Natural killer cell treated with Interleukin-12 subunit alpha and Interleukin-12 subunit beta and Interleukin-15 and Interleukin-18, amount 100 ng/mL, for 72 hours (primary cell): ENCODE data around the gene PGM5. TPM values are rescaled to one million over a fixed set of nuclear protein-coding genes. Genes with fewer than 3 reads are reported as not detected.

Source experiments
- ATAC-seq, 2 donors: fragments of 150-1000 bp; cut with Tn5 transposase in 1 of 2; sonication (Bioruptor Pico), chemical (Tn5 transposase) in 1 of 2; 2 replicates each; pipeline ENCODE4 v1.10.0; 2021
- DNase-seq: peaks from one replicate; pipeline ENCODE4 v3.0.0; 2022; ENCODE audit warnings: low spot score
- H3K27ac Mint-ChIP-seq, 2 donors: 1 replicate in 1 of 2; 2 replicates in 1 of 2; pipeline ENCODE4 v1.8.0; 2022; ENCODE audit warnings: mixed read lengths in 2 of 2, mild to moderate bottlenecking in 1 of 2, moderate library complexity in 1 of 2
- H3K27me3 Mint-ChIP-seq, 2 donors: 1 replicate in 1 of 2; 2 replicates in 1 of 2; pipeline ENCODE4 v1.8.0; 2022; ENCODE audit warnings: mixed read lengths in 2 of 2
- H3K36me3 Mint-ChIP-seq: one replicate; pipeline ENCODE4 v1.8.0; 2022; ENCODE audit warnings: mixed read lengths
- H3K4me1 Mint-ChIP-seq, 2 donors: 1 replicate in 1 of 2; 2 replicates in 1 of 2; pipeline ENCODE4 v1.8.0; 2022; ENCODE audit warnings: low read depth in 2 of 2, mixed read lengths in 2 of 2, mild to moderate bottlenecking in 1 of 2
- H3K4me3 Mint-ChIP-seq: one replicate; pipeline ENCODE4 v1.8.0; 2022; ENCODE audit warnings: mixed read lengths
- H3K9me3 Mint-ChIP-seq: 2 replicates; pipeline ENCODE4 v1.8.0; 2022; ENCODE audit warnings: mixed read lengths
- total RNA-seq, 2 donors: library from RNA; stranded (reverse); gene quantifications; one replicate each; pipeline ENCODE4 v1.2.3, GENCODE V29; 2022

PGM5 gene
- total RNA-seq, 2 donors from 2014 or later: not detected

DNA sequence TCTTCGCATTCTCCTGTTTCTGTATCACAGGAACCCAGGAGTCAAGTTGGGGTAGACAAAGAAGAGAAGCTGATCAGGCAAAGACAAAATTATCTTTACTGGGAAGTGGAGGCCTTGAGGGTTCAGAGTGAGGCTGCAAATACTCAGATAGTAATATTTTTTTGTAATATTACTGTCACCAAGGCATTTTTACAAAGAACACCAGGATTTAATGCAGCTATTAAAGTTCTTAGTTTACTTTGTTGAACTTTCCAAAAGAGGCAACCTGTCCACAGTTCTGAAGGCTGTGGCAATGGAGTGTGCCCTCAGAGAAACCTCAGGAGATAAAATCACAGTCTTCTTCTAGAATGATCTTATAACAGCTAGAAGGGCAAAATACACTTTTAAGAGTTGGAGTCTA, 74.9 kb downstream of the PGM5 start:
- Mint-ChIP-seq H3K27ac (no peak overlapping the region), H3K9me3 (no peaks in the 10 kb centered on the region), H3K4me3 (no peak overlapping the region), H3K36me3 (no peaks in the 10 kb centered on the region), H3K4me1 (no peaks in the 10 kb centered on the region), H3K27me3 (no peaks in the 10 kb centered on the region)
- ATAC-seq: no peak
- DNase-seq: no peak

GRCh38 chr9:68433531-68434110, 77.2 kb downstream of the PGM5 start:
- Mint-ChIP-seq H3K9me3 (no peaks in the 10 kb centered on the region), H3K27me3 (peaks cover 0 to 4% of the 10 kb centered on the region in 2 donors), H3K27ac (no peak overlapping the region), H3K4me3 (no peak overlapping the region), H3K36me3 (no peaks in the 10 kb centered on the region), H3K4me1 (no peaks in the 10 kb centered on the region)
- DNase-seq (no peak), ATAC-seq (no peak)

GRCh38 chr9:68437785-68438184, 81.4 kb downstream of the PGM5 start:
- Mint-ChIP-seq H3K27me3 (peaks cover 0 to 5% of the 10 kb centered on the region in 2 donors), H3K4me3 (no peak overlapping the region), H3K36me3 (peaks cover 5% of the 10 kb centered on the region), H3K9me3 (no peaks in the 10 kb centered on the region), H3K4me1 (no peaks in the 10 kb centered on the region), H3K27ac (no peak overlapping the region)
- DNase-seq: no peak
- no peak for ATAC-seq

- ATAC-seq (no peak), DNase-seq (no peak)
- Mint-ChIP-seq H3K4me3 (no peak overlapping the region), H3K27ac (no peak overlapping the region), H3K9me3 (peaks cover 4% of the 10 kb centered on the region), H3K36me3 (peaks cover 5% of the 10 kb centered on the region), H3K27me3 (peaks cover 2 to 6% of the 10 kb centered on the region in 2 donors), H3K4me1 (no peaks in the 10 kb centered on the region)
These were observed 87.2 kb downstream of the PGM5 start for GRCh38 chr9:68443624-68444023.

DNA sequence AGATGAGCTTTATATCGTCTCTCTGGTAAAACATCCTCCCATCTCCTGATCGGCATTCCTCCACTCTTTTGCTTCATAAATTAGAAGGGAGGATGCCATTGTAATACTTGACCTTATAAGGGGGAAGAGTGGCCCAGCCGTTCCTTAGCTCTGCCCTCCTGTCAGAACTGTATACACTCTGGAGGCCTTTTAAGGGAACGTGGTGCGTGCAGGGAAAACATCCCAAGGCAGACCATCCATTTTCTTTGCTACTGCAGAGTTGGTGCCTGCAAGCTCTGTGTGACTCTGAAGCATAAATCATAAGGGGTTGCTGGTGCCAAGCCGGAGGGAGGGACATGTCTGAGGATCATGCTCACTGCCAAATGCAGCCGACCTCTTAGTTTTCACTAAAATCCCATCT, 90.4 kb downstream of the PGM5 start:
- no peak overlapping the region for H3K4me3 Mint-ChIP-seq
- H3K27ac Mint-ChIP-seq: no peak overlapping the region
- peaks cover 2 to 5% of the 10 kb centered on the region in 2 donors for H3K27me3 Mint-ChIP-seq
- H3K9me3 Mint-ChIP-seq: peaks cover 4% of the 10 kb centered on the region
- ATAC-seq: no peak
- DNase-seq: no peak
- no peaks in the 10 kb centered on the region for H3K4me1 Mint-ChIP-seq
- no peaks in the 10 kb centered on the region for H3K36me3 Mint-ChIP-seq

DNA sequence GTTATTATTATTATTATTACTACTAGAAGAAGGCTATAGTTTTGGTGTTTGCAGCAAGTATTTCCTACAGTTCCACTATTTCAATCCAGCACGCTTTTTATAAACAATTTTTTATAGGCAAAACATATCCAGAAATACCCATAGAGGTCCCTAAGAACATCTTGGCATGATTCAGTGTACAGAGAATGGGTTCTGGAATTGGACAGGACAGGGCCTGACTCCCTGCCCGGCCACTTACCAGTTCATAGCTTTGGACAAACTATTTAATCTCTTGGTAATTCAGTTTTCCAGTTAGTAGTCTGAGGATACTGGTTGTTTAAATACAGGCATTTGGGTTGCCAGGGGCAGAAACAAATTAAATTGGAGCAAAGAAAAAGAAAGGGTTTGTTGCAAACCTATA, 91.2 kb downstream of the PGM5 start:
- Mint-ChIP-seq H3K9me3 (peaks cover 4% of the 10 kb centered on the region), H3K27ac (no peak overlapping the region), H3K4me1 (no peaks in the 10 kb centered on the region), H3K4me3 (no peak overlapping the region), H3K27me3 (peaks cover 5% of the 10 kb centered on the region in 2 donors), H3K36me3 (no peaks in the 10 kb centered on the region)
- ATAC-seq: no peak
- no peak for DNase-seq

DNA sequence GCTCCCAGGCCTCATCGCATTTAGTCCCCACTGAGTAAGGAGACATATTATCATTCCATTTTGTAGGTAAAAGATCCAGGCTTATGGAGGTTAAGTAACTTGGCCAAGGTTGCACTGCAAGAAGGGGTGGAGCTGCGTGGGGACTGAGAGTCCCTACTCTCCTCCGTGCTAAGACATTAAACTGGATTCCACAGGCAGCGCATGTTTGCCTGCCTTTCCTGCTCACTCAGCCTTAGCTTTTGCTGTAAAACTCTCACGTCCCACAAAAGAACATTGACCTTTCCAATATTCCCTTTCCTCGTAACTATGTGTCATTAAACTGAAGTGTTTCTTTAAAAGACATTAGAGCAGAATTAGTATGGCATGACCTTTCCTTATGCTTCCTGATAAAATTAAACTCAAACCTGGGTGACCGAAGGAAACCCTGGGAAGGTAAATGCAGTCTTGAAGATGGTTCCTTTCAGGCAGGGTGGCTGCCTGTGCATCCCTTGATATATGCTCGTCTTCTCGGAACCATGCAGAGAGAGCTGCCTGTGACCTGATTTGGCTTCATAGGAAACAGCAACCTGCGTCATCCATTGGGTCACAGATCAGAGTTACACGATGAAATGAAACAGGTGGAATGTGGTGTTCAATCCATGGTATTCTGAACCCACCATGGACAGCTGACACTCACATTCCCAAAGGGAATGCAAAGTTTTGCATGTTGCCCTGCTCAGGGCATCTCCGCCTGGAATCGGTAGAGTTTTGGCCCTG, 98.3 kb downstream of the PGM5 start:
- ATAC-seq: no peak
- no peaks in the 10 kb centered on the region for H3K9me3 Mint-ChIP-seq
- H3K4me3 Mint-ChIP-seq: no peak overlapping the region
- no peaks in the 10 kb centered on the region for H3K4me1 Mint-ChIP-seq
- no peak overlapping the region for H3K27ac Mint-ChIP-seq
- no peaks in the 10 kb centered on the region for H3K36me3 Mint-ChIP-seq
- no peak for DNase-seq
- peaks cover 6 to 7% of the 10 kb centered on the region in 2 donors for H3K27me3 Mint-ChIP-seq

DNA sequence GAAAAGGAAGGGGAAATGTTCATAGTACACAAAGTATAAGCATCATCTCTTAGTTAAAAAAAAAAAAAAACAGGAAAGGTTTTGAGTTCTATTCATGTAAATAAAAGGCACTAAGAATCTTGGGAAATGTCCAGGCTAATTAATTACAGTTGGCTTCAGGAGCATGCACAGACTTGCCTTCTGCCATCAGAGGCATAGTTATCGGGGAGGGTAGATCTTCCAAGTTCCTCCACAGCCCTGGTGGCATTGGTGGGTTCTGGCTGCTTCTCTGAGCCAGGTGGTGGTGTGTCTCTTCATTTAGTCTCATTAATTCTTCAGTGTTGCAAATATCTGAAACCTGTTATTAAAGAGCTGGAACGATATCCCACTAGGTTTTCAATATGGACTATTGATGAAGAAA, 99.0 kb downstream of the PGM5 start:
- Mint-ChIP-seq H3K4me3 (no peak overlapping the region), H3K27me3 (peaks cover 6 to 7% of the 10 kb centered on the region in 2 donors), H3K36me3 (no peaks in the 10 kb centered on the region), H3K4me1 (no peaks in the 10 kb centered on the region), H3K27ac (no peak overlapping the region), H3K9me3 (no peaks in the 10 kb centered on the region)
- no peak for ATAC-seq
- no peak for DNase-seq

GRCh38 chr9:68457803-68458202, 101.4 kb downstream of the PGM5 start:
- Mint-ChIP-seq H3K27ac (no peak overlapping the region), H3K4me1 (no peaks in the 10 kb centered on the region), H3K36me3 (no peaks in the 10 kb centered on the region), H3K9me3 (no peaks in the 10 kb centered on the region), H3K4me3 (no peak overlapping the region), H3K27me3 (peaks cover under 1 to 7% of the 10 kb centered on the region in 2 donors)
- ATAC-seq (no peak), DNase-seq (no peak)

GRCh38 chr9:68458918-68459317, 102.5 kb downstream of the PGM5 start:
- Mint-ChIP-seq H3K4me3 (no peak overlapping the region), H3K27me3 (peaks cover 0 to 14% of the 10 kb centered on the region in 2 donors), H3K9me3 (no peaks in the 10 kb centered on the region), H3K27ac (no peak overlapping the region), H3K36me3 (no peaks in the 10 kb centered on the region), H3K4me1 (no peaks in the 10 kb centered on the region)
- DNase-seq: no peak
- no peak for ATAC-seq

- Mint-ChIP-seq H3K27ac (no peak overlapping the region), H3K4me1 (no peaks in the 10 kb centered on the region), H3K27me3 (peaks cover 0 to 18% of the 10 kb centered on the region in 2 donors), H3K36me3 (no peaks in the 10 kb centered on the region), H3K9me3 (no peaks in the 10 kb centered on the region), H3K4me3 (no peak overlapping the region)
- DNase-seq: no peak
- ATAC-seq: no peak
These were observed 105.8 kb downstream of the PGM5 start for GRCh38 chr9:68462105-68462775.

- Mint-ChIP-seq H3K4me1 (no peaks in the 10 kb centered on the region), H3K27me3 (peaks cover 3 to 21% of the 10 kb centered on the region in 2 donors), H3K27ac (no peak overlapping the region), H3K9me3 (no peaks in the 10 kb centered on the region), H3K4me3 (no peak overlapping the region), H3K36me3 (no peaks in the 10 kb centered on the region)
- DNase-seq (no peak), ATAC-seq (no peak)
These were observed 113.7 kb downstream of the PGM5 start for GRCh38 chr9:68470067-68470466.

GRCh38 chr9:68470634-68471033, 114.2 kb downstream of the PGM5 start:
- peaks cover 3 to 21% of the 10 kb centered on the region in 2 donors for H3K27me3 Mint-ChIP-seq
- H3K4me1 Mint-ChIP-seq: no peaks in the 10 kb centered on the region
- H3K36me3 Mint-ChIP-seq: no peaks in the 10 kb centered on the region
- ATAC-seq (no peak), DNase-seq (no peak)
- H3K9me3 Mint-ChIP-seq: no peaks in the 10 kb centered on the region
- H3K4me3 Mint-ChIP-seq: no peak overlapping the region
- H3K27ac Mint-ChIP-seq: no peak overlapping the region

DNA sequence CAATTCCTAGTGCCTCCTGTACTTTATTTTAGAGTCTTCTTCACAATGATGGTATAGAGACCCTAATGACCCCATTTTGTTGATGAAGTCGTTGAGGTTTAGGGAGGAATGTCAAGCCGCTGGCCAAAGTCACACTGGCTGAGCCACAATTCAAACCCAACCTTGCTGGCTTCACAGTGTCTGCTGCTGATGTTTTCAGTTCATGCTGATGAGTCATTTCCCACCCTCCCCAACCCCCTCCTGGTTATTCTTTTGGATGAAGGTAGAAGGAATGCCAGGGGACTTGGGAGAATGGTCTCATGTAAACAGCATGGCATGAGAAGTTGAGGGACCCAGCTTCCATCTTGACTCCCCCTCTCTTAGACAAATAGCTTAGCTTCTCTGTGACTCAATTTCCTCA, 115.7 kb downstream of the PGM5 start:
- Mint-ChIP-seq H3K27ac (no peak overlapping the region), H3K27me3 (peaks cover 10 to 21% of the 10 kb centered on the region in 2 donors), H3K4me3 (no peak overlapping the region), H3K4me1 (no peaks in the 10 kb centered on the region), H3K36me3 (no peaks in the 10 kb centered on the region), H3K9me3 (no peaks in the 10 kb centered on the region)
- DNase-seq (no peak), ATAC-seq (no peak)
